Activated T-helper 1 cell treated with anti-CD3 and anti-CD28 coated beads, Interleukin-2, amount 50 U/mL, for 16 hours (primary cell): ENCODE data around the gene KLHL25.
"Not testable (repeated sequence)": the region's sequence is repeated elsewhere in the genome, so short reads cannot be mapped to it uniquely, and the experiment has no call there.

Experiments
- DNase-seq, 2 donors: peaks; one replicate each; pipeline ENCODE4 v3.0.0-alpha.2; 2020; ENCODE audit warnings: low read depth in 1 of 2, low spot score in 1 of 2

Gene KLHL25

DNA sequence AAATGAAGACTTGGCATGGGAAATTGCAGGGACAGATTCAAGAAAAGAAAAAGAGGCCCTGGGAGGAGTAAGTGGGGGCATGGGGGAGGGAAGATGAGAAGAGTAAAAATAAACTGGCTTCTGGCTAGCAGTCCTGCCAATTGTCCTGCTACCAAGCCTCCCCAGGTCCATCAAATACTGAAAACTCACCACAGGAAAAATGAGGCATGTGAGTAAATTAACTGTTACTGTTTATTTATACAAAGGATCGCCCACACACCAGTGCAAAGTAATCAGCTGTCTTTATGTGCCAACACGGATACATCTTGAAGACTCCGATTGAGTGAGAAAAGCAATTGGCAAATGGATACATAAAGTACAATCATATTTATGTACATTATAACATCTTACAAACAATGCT is 10.7 kb upstream of the KLHL25 start:
- DNase-seq, result no peak

DNA sequence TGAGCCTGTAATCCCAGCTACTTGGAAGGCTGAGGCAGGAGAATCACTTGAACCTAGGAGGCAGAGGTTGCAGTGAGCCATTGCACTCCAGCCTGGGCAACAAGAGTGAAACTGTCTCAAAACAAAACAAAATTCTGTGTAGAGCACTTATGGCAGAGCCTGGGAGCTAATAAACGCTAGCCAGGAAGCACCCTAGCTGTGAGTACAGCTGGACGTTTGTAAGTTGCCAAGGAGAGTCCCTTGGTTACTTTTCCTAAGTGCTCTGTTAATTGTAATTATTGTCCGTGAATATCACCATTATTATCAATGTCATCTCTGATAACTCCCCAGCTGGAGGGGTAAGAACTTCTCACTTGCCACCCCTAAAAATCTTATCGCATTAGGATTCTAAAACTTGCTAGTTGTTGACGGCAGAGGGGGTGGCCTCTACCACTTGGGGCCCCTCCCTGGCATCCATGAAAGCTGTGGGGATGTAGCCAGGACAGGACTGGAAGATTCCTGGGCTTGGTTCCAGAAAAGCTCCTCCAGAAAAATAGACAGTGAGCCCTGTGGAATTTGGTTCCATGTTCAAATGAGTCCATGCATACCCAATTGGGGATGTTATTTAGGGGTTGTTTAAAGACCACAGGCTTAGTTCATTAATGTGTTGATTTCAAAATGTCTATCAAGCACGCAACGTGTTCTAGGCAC is 9.9 kb upstream of the KLHL25 start:
- DNase-seq, result no peak

DNA sequence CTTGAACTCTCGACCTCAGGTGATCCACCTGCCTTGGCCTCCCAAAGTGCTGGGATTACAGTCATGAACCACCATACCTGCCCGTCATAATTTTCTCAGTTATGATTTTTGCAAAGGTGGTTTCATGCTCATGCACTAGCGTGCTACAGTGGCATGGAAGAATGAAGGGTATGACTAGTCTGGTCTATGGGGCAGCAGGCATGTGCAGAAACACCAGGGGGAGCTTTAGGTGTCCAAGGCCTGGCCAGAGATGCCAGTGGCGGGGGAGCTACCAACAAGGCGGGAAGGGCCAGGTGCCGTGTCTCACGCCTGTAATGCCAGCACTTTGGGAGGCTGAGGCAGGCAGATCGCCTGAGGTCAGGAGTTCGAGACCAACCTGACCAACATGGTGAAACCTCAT is 7.9 kb upstream of the KLHL25 start:
- DNase-seq, result not testable (repeated sequence)

DNA sequence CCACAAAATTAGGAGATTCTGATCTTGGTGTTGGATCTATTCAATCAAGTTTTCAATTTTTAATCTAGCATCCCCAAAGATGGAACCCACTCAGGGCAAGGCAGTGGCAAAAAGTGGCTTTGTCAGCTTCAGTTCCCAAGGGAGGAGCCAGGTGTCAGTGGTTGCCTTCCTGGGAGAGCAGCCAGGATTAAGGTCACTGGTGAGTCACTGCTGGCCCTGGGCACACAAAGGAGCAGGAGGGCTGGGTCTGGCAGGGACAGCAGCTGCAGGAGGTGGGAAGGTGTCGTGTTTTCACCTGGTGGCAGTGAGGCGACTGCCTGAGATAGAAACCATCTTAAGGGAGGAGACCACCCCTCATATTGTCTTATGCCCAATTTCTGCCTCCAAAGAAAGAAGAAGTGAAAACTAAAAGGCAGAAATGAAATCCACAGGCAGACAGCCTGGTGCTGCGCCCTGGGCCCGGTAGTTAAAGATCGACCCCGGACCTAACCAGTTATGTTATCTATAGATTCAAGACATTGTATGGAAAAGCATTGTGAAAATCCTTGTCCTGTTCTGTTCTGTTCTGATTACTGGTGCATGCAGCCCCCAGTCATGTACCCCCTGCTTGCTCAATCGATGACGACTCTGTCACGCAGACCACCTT is 5.9 kb upstream of the KLHL25 start:
- DNase-seq, result no peak

DNA sequence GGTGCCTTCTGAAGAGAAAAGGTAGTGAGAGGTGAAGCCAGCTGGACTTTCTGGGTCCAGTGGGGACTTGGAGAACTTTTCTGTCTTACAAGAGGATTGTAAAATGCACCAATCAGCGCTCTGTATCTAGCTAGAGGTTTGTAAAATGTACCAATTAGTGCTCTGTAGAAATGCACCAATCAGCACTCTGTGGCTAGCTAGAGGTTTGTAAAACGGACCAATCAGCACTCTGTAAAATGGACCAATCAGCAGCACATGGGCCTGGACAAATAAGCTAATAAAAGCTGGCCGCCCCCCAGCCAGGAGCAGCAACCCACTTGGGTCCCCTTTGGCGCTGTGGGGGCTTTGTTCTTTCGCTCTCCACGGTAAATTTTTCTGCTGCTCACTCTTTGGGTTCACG is 1.6 kb upstream of the KLHL25 start:
- not testable (repeated sequence) for DNase-seq

DNA sequence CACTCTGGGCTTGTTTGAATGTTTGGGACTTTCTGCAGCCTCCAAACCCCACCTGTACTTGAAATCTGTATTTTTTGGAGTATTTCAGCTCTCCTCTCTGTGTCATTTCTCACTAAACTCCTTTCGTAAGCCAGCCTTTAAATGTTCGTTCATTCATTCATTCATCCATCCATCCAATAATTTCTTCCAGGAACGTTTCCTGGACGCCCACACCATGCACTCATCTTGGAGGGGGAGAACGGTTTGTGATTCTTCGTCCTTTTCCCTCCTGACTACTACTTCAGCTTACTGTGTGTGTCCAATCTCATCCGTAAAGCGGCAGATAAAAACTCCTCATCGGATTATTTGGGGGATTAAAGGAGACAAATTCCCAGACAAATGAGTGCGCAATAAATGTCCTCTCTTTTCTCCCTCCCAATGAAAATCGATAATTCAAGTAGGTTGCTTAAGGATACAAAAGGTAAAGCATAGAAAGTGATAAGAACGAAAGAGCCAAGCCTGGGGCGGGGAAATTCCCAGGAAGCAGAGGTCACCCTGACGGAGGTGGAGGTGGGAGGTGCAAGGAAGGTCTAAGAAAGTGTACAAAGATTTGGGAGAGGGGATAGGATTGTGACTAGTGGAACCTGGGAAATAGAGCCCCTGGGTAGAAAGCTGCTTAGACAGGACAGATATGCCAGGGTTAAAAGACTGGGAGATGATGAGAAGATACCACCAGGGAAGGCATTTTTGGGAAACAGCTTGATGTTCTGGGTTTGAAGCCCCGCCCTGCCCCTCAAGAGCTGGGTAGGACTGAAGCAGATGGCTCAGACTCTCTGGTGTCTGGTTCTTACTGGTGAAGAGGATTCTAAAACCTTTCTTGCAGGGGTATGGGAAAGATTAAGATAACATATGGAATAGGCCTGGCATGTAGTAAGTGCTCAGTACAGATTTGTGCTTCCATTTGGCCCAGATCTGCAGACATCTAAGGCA is 896 bp upstream of the KLHL25 start:
- no peak for DNase-seq

DNA sequence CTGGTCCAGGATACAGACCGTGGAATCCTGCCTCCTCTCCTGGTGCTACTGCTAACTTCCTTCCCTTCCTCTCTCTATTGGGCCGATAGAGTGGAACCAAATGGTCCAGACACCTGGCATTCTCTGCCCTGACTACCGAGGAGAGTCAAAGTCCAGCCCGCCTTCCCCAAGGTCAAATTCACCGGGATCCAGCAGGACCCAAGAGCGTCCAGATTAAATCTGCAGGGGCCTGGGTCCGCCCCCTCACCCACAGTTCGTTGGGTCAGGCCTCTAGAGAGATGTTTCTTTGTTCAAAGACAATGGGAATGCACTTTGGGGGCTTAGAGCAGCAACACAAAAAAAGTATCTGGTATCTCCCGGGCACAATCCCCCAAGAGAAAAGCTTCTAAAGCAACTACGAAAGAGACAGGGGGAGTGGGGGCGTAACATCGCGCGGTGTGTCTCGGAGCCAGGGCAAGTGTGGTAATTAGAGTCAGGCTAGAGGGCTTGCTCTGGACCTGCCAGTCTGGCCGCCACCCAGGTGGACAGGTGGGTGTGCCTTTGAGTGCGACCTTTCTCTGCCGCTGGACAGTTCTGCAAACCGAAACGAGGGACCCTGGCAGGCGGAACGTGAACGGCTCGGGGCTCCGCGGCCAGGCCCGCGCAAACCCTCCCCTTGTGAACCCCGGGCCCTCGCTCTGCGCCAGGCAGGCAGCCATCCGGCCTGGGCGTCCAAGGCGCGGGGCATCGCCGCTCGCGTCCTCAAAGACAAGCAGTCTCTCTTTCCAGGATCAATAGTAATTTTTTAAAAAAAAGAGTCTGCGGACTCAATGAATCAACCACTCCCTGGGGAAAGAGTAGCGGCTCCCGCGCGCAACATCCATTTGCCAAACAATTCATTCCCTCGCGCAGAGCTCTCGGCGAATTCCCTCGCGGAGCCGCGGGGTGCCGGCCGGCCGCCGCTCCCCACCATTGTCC is 806 bp downstream of the KLHL25 start:
- peak in 1 of 2 donors; percentile 21 for DNase-seq

DNA sequence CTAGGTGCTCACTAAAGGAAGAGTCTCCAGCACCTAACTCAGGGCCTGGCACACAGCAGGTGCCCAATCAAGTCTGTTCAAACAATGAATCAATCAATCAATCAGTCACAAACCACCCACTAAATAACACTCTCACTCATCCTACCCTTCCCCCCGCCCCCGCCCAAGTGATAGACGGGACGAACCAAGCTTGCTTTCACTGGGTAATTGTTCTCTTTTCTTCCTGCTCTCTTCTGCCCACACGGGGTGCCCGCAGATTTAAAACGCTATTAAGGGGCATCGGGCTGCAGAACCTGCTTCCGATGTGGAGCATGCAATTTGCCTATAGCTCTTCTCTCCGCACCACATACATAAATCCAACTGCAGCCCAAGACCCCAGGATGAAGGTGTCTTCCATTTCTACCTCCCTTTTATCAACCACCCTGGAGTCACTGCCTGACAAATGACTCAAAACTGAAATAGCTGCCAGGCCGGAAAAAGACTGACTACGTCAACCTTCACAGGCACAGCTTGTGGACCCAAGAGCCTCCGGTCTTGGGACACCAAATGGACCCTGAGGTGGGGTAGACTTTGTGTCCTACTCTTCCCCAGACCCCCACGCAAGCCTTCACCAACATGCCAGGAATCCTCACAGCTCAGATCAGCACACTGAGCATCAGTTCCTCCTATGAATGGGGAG is 1.7 kb downstream of the KLHL25 start:
- DNase-seq, result no peak

DNA sequence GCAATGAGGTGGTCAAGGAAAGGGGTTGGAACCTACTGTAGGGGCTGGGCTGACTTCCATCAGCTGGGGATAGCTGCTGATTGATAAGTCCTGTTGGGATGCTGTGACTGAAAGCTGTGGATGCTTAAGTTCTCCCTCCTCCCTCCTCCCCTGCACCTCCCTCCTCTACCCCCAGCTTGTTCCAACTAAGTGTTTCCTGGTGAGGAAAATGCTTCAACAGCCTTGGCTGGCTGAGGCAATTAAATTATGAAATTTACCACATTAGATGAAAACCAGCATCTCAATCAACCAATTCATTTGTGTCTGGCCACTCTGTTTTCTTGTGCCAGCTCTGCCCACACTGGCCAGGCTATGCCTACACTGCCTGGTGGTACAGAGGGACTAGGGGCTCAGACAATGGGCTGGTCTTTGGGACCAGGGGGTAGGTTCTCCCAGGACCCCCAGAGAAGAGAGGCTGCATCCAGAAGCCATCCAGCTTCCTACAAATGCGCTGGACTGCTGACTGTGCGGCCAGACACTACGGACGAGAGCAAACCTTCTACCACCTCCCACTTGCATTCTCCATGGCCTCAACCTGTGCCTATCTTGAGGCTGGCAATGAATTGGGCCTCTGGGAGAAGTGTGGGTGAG is 2.5 kb downstream of the KLHL25 start:
- no peak for DNase-seq

DNA sequence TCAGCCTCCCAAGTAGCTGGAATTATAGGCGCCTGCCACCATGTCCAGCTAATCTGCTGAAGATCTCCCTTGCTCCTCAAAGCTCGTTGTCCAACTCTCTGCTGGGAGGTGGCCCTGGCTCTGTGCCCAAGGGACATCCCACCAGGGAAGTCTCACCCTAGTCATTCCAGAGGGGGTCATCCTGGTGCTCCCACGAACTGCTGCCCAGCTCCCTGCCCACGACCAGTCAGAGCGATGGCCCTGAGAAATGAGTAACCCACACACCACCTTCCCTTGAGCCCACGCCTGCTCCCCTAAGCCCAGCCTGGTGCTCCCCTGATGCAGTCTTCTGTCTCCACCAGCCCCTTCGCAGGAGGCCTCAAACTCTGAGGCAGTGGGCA is 5.2 kb downstream of the KLHL25 start:
- no peak for DNase-seq

DNA sequence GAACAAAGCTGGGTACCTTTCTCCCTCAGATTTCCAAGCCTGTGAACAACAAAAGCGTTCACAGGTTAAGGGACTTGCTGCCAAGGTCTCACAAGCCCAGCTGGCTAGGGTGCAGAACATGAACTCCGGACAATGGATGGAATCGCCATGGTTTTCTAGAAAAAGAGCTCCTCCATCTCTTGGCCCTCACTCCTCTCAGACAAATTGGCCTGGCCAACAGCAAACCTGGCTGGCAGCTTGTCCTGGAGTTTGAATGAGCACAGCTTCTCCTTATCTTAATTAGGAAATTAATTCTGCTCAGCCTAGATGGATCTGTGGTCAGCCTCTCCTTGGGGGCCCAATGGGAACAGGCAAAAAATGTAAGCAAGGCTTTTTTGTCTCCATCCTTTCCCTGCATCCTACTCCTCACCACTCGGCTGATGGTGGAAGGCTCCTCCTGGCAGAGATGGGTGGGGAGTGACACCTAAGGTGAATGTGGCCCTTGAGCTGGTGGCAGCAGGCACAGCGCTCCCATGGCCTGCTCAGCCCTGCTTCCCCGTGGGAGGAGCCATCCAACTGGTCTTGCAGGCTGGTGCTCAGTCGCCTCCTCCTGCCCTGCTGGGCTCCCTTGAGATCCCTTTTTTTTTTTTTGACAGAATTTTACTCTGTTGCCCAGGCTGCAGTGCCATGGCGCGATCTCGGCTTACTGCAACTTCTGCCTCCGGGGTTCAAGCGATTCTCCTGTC is 5.8 kb downstream of the KLHL25 start:
- no peak for DNase-seq

DNA sequence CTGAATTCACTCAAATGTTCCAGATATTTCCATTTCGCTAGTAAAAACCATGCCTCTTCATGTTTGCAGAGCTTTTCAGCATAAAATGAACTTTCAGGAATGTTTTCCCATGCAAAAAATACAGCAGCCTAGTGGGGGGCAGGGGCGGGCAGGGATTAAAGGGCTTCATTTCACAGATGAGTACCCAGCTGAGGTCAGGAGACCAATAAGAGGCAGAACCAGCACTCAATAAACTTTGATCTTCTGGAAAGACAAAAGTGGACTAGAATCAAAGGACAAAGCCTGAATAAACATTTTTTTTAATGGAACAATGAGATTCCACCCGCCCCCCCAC is 8.0 kb downstream of the KLHL25 start:
- no peak for DNase-seq

DNA sequence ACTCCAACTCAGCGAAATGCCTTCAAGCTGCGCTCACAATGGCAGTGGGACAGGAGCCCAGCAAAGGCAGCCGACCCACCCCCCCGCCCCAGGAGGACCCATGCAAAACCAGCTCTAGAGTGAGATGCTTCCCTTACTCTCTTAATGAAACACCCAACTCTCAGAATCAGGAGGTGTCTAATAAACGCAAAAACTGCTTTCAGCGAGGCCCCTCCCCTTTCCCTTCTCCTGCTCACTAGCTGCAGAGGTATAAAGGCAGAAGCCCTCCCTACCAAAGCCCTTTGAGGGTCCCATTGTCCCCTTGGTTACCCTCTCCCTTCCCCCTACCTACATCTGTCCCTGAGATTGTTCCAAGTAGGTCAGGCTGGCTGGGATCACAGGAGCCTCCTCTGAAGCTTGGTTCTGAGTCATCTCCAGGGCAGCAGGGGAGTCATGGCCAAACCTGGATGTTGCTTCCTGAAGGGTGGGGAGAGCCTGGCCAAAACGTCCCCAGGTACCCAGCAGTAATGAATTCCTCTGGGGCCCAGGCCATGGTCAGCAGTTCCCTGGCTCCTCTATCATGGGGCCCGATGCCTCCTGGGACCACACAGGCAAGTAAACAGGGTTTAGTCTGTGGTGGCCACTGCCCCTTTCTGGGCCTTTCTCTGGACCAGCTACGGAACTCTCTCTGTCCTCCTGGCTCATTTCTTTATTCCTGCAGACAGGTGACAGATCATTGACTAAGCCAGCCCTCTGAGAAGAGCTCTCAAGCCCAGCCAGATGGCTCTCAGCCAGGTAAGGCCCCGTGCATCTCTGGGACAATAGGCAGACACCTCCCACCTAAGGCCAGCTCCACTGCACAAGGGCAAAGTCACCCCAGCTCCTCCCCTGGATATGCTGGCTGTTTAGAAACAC is 8.6 kb downstream of the KLHL25 start:
- no peak for DNase-seq

DNA sequence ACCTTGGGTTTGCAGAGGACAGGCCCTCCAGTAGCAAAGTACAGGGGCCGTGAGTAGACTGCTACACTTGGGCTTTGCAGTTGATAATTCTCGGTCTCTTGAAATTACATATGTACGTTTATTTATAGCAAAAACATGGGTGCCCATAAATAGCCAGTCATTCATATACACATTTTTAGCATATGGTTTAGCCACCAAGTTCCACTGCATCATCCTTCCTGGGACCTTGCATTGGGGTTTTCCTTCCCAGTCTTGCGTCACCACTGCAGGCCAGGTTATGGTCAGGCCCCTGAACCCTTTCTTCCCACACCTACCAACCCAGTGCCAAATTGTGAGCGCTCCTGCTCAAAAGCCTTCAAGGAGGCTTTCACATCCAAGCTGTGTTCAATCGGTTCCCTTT is 12.7 kb downstream of the KLHL25 start:
- no peak for DNase-seq

DNA sequence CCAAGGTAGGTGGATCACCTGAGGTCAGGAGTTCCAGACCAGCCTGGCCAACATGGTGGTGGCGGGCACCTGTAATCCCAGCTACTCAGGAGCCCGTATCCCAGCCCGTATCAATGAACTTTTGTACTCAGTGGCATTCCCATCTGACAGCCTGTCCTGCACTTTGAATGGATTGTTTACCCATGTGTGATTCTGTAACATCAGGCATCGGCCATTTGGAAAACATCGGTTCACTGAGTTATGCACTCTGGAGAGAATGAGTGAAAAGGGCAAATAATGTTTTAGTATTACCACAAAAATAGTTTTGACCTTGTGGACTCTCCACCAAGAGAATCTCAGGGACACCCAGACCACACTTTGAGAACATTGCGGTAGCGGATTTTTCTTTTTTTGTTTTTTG is 13.6 kb downstream of the KLHL25 start:
- DNase-seq, result no peak

DNA sequence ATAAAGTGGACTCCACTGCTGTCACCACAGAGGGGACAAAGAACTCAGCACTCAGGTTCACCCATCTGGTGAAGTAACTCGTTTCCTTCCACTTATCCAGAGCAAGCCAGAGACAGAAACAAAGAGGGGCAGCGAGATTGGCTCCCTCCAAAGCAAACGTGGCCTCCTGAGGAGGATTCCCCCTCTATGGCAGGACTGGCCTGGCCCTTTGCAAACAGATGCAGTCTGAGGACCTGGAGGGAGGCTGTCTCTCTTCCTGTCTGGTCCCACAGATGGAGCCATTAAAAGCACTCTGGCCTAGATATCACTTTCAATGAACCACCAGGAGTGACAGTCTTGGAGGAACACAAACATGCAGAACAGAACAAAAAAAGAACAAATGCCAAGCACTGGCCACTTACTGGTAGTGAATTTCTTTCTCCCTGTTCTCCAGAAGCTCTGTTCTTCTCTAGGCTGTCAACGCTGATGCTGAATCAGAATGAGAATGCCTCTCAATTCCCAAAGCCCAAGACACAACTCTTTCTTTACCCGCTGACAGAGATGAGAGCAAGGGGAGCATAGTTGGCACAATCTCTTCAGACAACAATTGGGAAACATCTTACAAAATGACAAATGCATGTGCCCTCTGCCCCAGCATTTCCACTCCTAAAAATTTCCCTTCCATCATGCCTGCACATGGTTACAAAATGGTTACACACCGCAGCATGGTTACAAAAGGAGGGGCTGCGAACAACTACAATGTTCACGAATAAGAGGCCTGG is 14.3 kb downstream of the KLHL25 start:
- no peak for DNase-seq

DNA sequence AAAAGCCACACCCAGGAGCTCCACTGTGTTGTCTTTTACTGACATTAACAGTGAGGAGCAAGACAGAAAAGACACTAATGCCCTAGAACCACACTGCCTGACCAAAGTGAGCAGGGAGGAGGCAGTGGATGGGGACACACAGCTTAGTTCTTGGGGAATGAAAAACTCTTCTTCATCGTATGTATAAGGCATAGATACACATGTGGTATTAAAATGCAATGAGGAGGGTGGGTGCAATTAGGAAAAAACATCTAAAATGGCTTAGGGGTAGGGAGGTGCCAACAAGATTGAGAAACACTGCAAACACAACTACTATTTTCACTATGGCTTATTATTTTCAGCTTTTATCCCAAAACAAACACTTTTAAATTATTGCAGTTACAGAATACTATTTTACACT is 15.5 kb downstream of the KLHL25 start:
- no peak for DNase-seq
